ENCODE results near the gene ADARB2.

ADARB2 gene

DNA sequence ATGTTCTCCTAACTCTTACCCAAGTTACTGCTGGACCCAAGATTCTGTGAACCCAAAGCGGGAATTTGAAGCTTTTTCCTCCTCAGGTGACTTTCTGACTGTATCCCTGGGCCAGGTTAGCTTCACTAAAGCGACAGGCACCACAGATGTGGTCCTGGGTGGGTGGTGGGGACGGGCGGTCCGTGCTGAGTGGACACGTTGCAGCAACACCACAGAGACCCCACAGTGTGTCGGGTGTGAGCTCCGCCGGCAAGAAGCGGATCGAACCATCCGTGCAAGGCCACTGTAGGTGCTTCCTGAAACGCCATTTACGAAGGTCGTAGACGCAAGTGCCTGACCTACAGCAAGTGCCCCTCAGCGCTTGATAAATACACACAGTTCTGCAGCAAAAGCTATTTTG lies 325.9 kb downstream of the ADARB2 start:
- TF ChIP-seq, protein P1, sequence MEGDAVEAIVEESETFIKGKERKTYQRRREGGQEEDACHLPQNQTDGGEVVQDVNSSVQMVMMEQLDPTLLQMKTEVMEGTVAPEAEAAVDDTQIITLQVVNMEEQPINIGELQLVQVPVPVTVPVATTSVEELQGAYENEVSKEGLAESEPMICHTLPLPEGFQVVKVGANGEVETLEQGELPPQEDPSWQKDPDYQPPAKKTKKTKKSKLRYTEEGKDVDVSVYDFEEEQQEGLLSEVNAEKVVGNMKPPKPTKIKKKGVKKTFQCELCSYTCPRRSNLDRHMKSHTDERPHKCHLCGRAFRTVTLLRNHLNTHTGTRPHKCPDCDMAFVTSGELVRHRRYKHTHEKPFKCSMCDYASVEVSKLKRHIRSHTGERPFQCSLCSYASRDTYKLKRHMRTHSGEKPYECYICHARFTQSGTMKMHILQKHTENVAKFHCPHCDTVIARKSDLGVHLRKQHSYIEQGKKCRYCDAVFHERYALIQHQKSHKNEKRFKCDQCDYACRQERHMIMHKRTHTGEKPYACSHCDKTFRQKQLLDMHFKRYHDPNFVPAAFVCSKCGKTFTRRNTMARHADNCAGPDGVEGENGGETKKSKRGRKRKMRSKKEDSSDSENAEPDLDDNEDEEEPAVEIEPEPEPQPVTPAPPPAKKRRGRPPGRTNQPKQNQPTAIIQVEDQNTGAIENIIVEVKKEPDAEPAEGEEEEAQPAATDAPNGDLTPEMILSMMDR (IDR thresholded peaks at IDR 0.05; ENCODE audit: low read depth, low read length, poor library complexity, severe bottlenecking), result no peak
- no peak for TF ChIP-seq EZH2phosphoT487 (IDR thresholded peaks at IDR 0.05; ENCODE audit: borderline replicate concordance, low read length)

DNA sequence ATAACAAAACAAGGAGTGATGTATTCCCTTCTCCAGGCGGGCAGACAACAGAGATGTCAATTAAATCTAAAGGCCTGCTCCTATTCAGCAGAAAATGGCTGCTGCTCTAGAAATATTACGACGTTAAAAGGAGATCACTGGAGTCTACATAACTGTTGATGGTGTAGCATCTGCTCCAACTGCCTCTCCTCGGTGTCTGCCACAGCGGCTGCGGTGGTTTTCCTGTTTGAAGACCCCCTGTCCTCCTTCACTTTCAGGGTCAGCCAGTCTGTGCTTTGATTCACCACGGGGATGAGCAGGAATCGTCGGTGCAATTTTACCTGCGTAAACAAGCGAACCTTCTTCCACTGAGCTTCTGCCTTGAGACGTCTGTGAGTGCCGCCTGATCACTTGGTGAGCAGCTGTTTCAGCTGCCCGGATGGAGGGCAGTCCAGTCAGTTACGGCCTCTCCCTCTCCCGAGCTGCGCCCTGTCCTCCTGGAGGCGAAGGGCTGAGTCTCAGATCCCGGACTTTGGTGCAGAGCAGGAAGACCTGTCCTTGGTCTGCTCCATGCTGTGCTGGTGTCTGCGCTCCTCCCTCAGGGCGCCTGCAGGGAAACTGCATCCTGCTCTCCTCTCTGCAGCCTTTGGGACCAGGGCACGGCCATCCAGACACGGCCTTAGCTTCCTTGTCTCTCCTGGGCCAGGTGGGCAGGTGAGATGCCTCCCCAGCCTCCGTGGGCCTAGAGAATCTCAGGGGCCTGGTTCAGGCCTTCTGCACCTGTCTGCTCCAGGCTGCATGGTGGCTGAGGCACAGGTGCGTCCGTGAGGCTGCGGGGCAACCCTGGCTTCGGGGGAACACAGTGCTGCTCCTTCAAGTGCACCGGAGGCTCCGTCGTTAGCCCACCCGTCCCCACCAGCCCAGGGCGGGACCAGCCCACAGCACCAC lies 326.6 kb downstream of the ADARB2 start:
- H3K36me3 ChIP-seq (ENCODE audit: control insufficient read depth, low read length), result no peaks in the 10 kb centered on the region
- no peaks in the 10 kb centered on the region for H4K20me1 ChIP-seq (ENCODE audit: control insufficient read depth, insufficient read depth, low read depth, low read length)
- H3K9me2 ChIP-seq (replicated peaks; ENCODE audit: control insufficient read depth, low read length), result no peaks in the 10 kb centered on the region
- no peak overlapping the region for H3K4me3 ChIP-seq (ENCODE audit: low read length)
- no peaks in the 10 kb centered on the region for H3K79me2 ChIP-seq (ENCODE audit: control insufficient read depth, low read length)
- H3K27ac ChIP-seq (ENCODE audit: low read depth, low read length), result no peak overlapping the region
- peaks cover 38% of the 10 kb centered on the region for H3K4me1 ChIP-seq (ENCODE audit: control insufficient read depth, low read length)
- peaks cover 5% of the 10 kb centered on the region; the same call in 1 of the 2 replicates for H3K9me3 ChIP-seq (ENCODE audit: control insufficient read depth, insufficient read depth, low read length)
- H3F3A ChIP-seq (ENCODE audit: control insufficient read depth, insufficient read depth), result peaks cover 14% of the 10 kb centered on the region
- H3K4me2 ChIP-seq (ENCODE audit: low read length), result no peak overlapping the region
- no peak for TF ChIP-seq EZH2phosphoT487 (IDR thresholded peaks at IDR 0.05; ENCODE audit: borderline replicate concordance, low read length)
- TF ChIP-seq, protein P1 (IDR thresholded peaks at IDR 0.05; ENCODE audit: low read depth, low read length, poor library complexity, severe bottlenecking), result no peak
- no peaks in the 10 kb centered on the region for H3K27me3 ChIP-seq (ENCODE audit: control insufficient read depth, low read length)

More for the DNA sequence above, 325.9 kb downstream of the ADARB2 start:
- Histone ChIP-seq H3K36me3 (ENCODE audit: control insufficient read depth, low read length) (no peaks in the 10 kb centered on the region), H3K27ac (ENCODE audit: low read depth, low read length) (no peak overlapping the region), H3K9me3 (ENCODE audit: control insufficient read depth, insufficient read depth, low read length) (peaks cover 5% of the 10 kb centered on the region; the same call in 1 of the 2 replicates), H3K9me2 (replicated peaks; ENCODE audit: control insufficient read depth, low read length) (no peaks in the 10 kb centered on the region), H3K4me3 (ENCODE audit: low read length) (no peak overlapping the region), H4K20me1 (ENCODE audit: control insufficient read depth, insufficient read depth, low read depth, low read length) (no peaks in the 10 kb centered on the region), H3K4me1 (ENCODE audit: control insufficient read depth, low read length) (peaks cover 46% of the 10 kb centered on the region), H3K27me3 (ENCODE audit: control insufficient read depth, low read length) (no peaks in the 10 kb centered on the region), H3K79me2 (ENCODE audit: control insufficient read depth, low read length) (no peaks in the 10 kb centered on the region), H3K4me2 (ENCODE audit: low read length) (no peak overlapping the region), H3F3A (ENCODE audit: control insufficient read depth, insufficient read depth) (peaks cover 14% of the 10 kb centered on the region)

DNA sequence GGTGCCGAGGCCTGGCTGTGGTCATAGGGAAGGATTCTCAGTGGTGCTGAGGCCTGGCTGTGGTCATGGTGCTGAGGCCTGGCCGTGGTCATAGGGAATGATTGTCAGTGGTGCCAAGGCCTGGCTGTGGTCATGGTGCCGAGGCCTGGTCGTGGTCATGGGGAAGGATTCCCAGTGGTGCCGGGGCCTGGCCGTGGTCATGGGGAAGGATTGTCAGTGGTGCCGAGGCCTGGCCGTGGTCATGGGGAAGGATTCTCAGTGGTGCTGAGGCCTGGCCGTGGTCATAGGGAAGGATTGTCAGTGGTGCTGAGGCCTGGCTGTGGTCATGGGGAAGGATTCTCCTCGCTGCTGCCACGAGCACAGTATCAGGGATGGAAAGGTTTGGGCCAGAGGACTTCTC lies 327.3 kb downstream of the ADARB2 start:
- Histone ChIP-seq H3K9me3 (ENCODE audit: control insufficient read depth, insufficient read depth, low read length) (peaks cover 2% of the 10 kb centered on the region; the same call in 1 of the 2 replicates), H3K4me3 (ENCODE audit: low read length) (no peak overlapping the region), H3K27me3 (ENCODE audit: control insufficient read depth, low read length) (0 out of 2 replicates have a peak, but pooled peaks cover 2% of the 10 kb centered on the region), H4K20me1 (ENCODE audit: control insufficient read depth, insufficient read depth, low read depth, low read length) (no peaks in the 10 kb centered on the region), H3K4me2 (ENCODE audit: low read length) (no peak overlapping the region), H3K4me1 (ENCODE audit: control insufficient read depth, low read length) (peaks cover 37% of the 10 kb centered on the region), H3K9me2 (replicated peaks; ENCODE audit: control insufficient read depth, low read length) (no peaks in the 10 kb centered on the region), H3K27ac (ENCODE audit: low read depth, low read length) (no peak overlapping the region), H3K79me2 (ENCODE audit: control insufficient read depth, low read length) (no peaks in the 10 kb centered on the region), H3K36me3 (ENCODE audit: control insufficient read depth, low read length) (no peaks in the 10 kb centered on the region), H3F3A (ENCODE audit: control insufficient read depth, insufficient read depth) (peaks cover 14% of the 10 kb centered on the region)
- TF ChIP-seq, protein P1 (IDR thresholded peaks at IDR 0.05; ENCODE audit: low read depth, low read length, poor library complexity, severe bottlenecking), result no peak
- no peak for TF ChIP-seq EZH2phosphoT487 (IDR thresholded peaks at IDR 0.05; ENCODE audit: borderline replicate concordance, low read length)

Data from DOHH2 (cell line).